GM12874 (cell line): ENCODE results near the gene DCDC1.

ENCODE experiments used
- CTCF ChIP-seq: IDR thresholded peaks from 2 replicates; pipeline ENCODE4 v1.5.1; 2011; ENCODE audit warnings: low read depth, mild to moderate bottlenecking, control low read depth, low read length, moderate library complexity; ENCODE audit not compliant: insufficient read depth

The DCDC1 gene

GRCh38 chr11:30861064-30861463 lies 508.5 kb downstream of the DCDC1 start:
- TF ChIP-seq CTCF = no peak

- no peak for TF ChIP-seq CTCF
Measured at GRCh38 chr11:30860146-30860545, 509.4 kb downstream of the DCDC1 start.

GRCh38 chr11:30859669-30860068 lies 509.9 kb downstream of the DCDC1 start:
- TF ChIP-seq CTCF = no peak

- TF ChIP-seq CTCF = no peak
Measured at GRCh38 chr11:30855383-30856006, 514.0 kb downstream of the DCDC1 start.

GRCh38 chr11:30853439-30853838 lies 516.1 kb downstream of the DCDC1 start:
- TF ChIP-seq CTCF = no peak

GRCh38 chr11:30852645-30853044 lies 516.9 kb downstream of the DCDC1 start:
- TF ChIP-seq CTCF = no peak

GRCh38 chr11:30852091-30852490 lies 517.4 kb downstream of the DCDC1 start:
- no peak for TF ChIP-seq CTCF
